ENCODE measurements around the gene KMT2B. TPM values are rescaled to one million over a fixed set of nuclear protein-coding genes. Genes with fewer than 3 reads are reported as not detected.

Gene KMT2B
- total and polyA plus RNA-seq, 2 experiments from 2014 or later: 15.8 to 49.8 TPM

- H4K20me1 ChIP-seq (replicated peaks; ENCODE audit: insufficient read depth): no peaks in the 10 kb centered on the region
- H3K4me1 ChIP-seq (ENCODE audit: insufficient read depth): peaks cover 15% of the 10 kb centered on the region
- Mint-ChIP-seq H3K27me3 (ENCODE audit: insufficient read depth, low read depth, poor library complexity) (peaks cover 25% of the 10 kb centered on the region), H3K9me3 (no peaks in the 10 kb centered on the region), H3K4me3 (no peak overlapping the region; the same call in 2 of the 3 replicates), H3K4me1 (peaks cover 35% of the 10 kb centered on the region), H3K36me3 (ENCODE audit: low read depth) (peaks cover 6% of the 10 kb centered on the region; the same call in 1 of the 3 replicates), H3K27ac (no peak overlapping the region)
- TF ChIP-seq EZH2phosphoT487 (IDR thresholded peaks at IDR 0.05; ENCODE audit: unreplicated experiment): no peak
- no peak for TF ChIP-seq CREB1 (CRISPR knock-in tag; IDR thresholded peaks at IDR 0.05; ENCODE audit: low read depth)
- no peak for TF ChIP-seq POLR2AphosphoS5 (IDR thresholded peaks at IDR 0.05; ENCODE audit: low read depth)
- TF ChIP-seq JUNB (IDR thresholded peaks at IDR 0.05; ENCODE audit: unreplicated experiment): no peak
- no peak for TF ChIP-seq REST (IDR thresholded peaks at IDR 0.05; ENCODE audit: unreplicated experiment)
- TF ChIP-seq ZNF331 (CRISPR knock-in tag; IDR thresholded peaks at IDR 0.05; ENCODE audit: low read depth): no peak
- TF ChIP-seq STAT1 (IDR thresholded peaks at IDR 0.05; ENCODE audit: unreplicated experiment): no peak
- no peak for TF ChIP-seq NANOG (IDR thresholded peaks at IDR 0.05; ENCODE audit: borderline replicate concordance)
- no peak for TF ChIP-seq EZH2 (IDR thresholded peaks at IDR 0.05; ENCODE audit: low read depth, unreplicated experiment)
- TF ChIP-seq ZNF114 (CRISPR knock-in tag; IDR thresholded peaks at IDR 0.05): no peak
- no peak for TF ChIP-seq ETS1 (IDR thresholded peaks at IDR 0.05)
- TF ChIP-seq ZNF462 (CRISPR knock-in tag; IDR thresholded peaks at IDR 0.05): no peak
- no peak for TF ChIP-seq CTCF (conservative IDR thresholded peaks at IDR 0.05; ENCODE audit: low read depth in 2 of 2)
- H3K4me2 ChIP-seq: no peak overlapping the region
- no peaks in the 10 kb centered on the region for H3K9me2 ChIP-seq (ENCODE audit: insufficient read depth)
- DNase-seq (ENCODE audit: low spot score): no peak
- H3K27ac ChIP-seq (ENCODE audit: low read depth): no peak overlapping the region
- H3K27me3 ChIP-seq (ENCODE audit: insufficient read depth): 0 out of 2 replicates have a peak, but pooled peaks cover 3% of the 10 kb centered on the region
- H3K36me3 ChIP-seq (ENCODE audit: insufficient read depth): no peaks in the 10 kb centered on the region
- no peaks in the 10 kb centered on the region for H3K79me2 ChIP-seq (replicated peaks; ENCODE audit: insufficient read depth)
- no peak for ATAC-seq
- H2AFZ ChIP-seq: no peak overlapping the region
- 0 out of 2 replicates have a peak, but pooled peaks cover 3% of the 10 kb centered on the region for H3F3A ChIP-seq (replicated peaks; ENCODE audit: low read depth)
- no peak overlapping the region for H3K4me3 ChIP-seq
Measured at GRCh38 chr19:35782589-35782988, 64.8 kb downstream of the KMT2B start.
